Measurements from ENCODE around the gene ZNF827. TPM values are rescaled to one million over a fixed set of nuclear protein-coding genes. Genes with fewer than 3 reads are reported as not detected.
A peak's percentile ranks its signal among the peaks of the same experiment; 100 is the strongest.

Gene ZNF827
- total and polyA plus RNA-seq, 2 experiments from 2014 or later, result 20.3 to 33.1 TPM

- no peak for TF ChIP-seq ZNF462 (CRISPR knock-in tag; IDR thresholded peaks at IDR 0.05)
Measured at GRCh38 chr4:145936142-145936996, 2.3 kb downstream of the ZNF827 start (continued).

DNA sequence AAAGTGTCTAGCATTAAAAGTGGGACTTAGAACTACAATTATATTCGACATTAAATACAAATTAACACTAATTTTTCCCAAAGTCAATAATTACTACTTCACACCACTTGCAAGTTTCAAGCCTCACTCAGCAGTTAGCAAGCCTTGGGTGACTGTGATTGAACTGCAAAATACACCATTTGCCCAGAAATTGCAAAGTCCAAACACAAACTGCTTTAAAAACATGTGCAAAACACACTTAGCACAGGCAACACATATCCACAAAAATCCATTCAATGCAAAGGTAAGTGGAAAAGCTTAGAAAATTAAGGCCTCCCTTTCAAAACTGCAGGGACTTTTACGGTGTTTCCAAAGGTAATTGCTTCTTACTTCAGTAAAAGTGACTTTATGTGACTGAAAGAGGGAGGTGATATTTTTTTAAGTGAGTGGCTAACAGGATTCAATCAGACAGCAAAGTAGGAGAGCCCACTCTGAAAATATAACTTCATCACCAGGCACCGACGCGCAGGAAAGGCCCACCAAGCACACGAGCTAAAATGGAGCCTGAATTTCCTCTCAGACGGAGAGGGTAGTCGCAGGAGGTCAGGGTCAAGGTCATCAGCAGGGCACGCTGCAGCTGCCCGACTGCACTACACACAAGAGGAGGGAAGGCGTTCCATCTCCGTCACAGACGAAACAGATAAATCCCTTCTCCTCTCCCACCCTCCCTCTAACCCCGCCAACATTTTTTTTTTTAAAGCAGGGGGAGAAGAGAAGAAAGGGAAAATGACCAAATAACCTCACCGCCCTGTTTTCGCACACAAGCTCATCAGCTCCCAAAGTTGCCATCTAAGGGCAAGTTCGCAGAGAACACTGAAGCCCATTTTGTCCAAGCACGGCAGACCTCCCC is 3.1 kb downstream of the ZNF827 start:
- ATAC-seq (peak; percentile 13), DNase-seq (ENCODE audit: low spot score) (peak; percentile 68)
- Histone ChIP-seq H3K79me2 (replicated peaks; ENCODE audit: insufficient read depth) (peaks cover 62% of the 10 kb centered on the region), H3F3A (replicated peaks; ENCODE audit: low read depth) (no peaks in the 10 kb centered on the region), H3K27ac (ENCODE audit: low read depth) (peak overlapping the region; percentile 98), H3K27me3 (ENCODE audit: insufficient read depth) (no peaks in the 10 kb centered on the region), H3K36me3 (ENCODE audit: insufficient read depth) (no peaks in the 10 kb centered on the region), H2AFZ (no peak overlapping the region), H3K4me2 (peak overlapping the region; percentile 76), H3K4me1 (ENCODE audit: insufficient read depth) (peaks cover 52% of the 10 kb centered on the region), H4K20me1 (replicated peaks; ENCODE audit: insufficient read depth) (no peaks in the 10 kb centered on the region; the same call in 1 of the 2 replicates), H3K4me3 (peak overlapping the region; percentile 88), H3K9me2 (ENCODE audit: insufficient read depth) (no peaks in the 10 kb centered on the region)
- Mint-ChIP-seq H3K27me3 (ENCODE audit: insufficient read depth, low read depth, poor library complexity) (peaks cover 18% of the 10 kb centered on the region), H3K9me3 (peaks cover 2% of the 10 kb centered on the region; the same call in 2 of the 3 replicates), H3K27ac (peak overlapping the region; percentile 96), H3K4me1 (peaks cover 53% of the 10 kb centered on the region), H3K36me3 (ENCODE audit: low read depth) (peaks cover 6% of the 10 kb centered on the region; the same call in 2 of the 3 replicates), H3K4me3 (peak overlapping the region; percentile 94)
- no peak for TF ChIP-seq STAT1 (IDR thresholded peaks at IDR 0.05; ENCODE audit: unreplicated experiment)
- TF ChIP-seq POLR2AphosphoS5 (IDR thresholded peaks at IDR 0.05; ENCODE audit: low read depth), result peak; percentile 42; the same call in 1 of the 2 replicates

Measured in GM23338 (cell line).